HepG2 (cell line): ENCODE results near the gene ARHGEF38. TPM values are rescaled to one million over a fixed set of nuclear protein-coding genes. Genes with fewer than 3 reads are reported as not detected.

Source experiments
- ATAC-seq: fragments of 200-7000 bp; cut with Tn5 transposase; 3 replicates; pipeline ENCODE4 v1.9.1; 2020; ENCODE audit warnings: mild to moderate bottlenecking, moderate library complexity
- BruUV-seq: library from RNA; stranded (reverse); fragments of 400-500 nt; replicated peaks from 2 replicates; lab custom pipeline; 2021; lab: Mats Ljungman, UMichigan
- CTCF ChIA-PET: fragments of 300-600 bp; formaldehyde crosslinking; extraction: SDS; loops from one replicate; lab custom pipeline; 2021; ENCODE audit warnings: low total read pairs, inconsistent platforms, low intra/inter-chr PET ratio; lab: Yijun Ruan, JAX
- POLR2A ChIA-PET: fragments of 350-600 bp; sonication (Branson Sonifier 250); formaldehyde crosslinking; loops from one replicate; lab custom pipeline; 2020; ENCODE audit warnings: antibody characterized with exemption, inconsistent platforms; lab: Yijun Ruan, JAX
- DNase-seq: peaks from one replicate; pipeline ENCODE4 v3.0.0-alpha.2; 2015; ENCODE audit warnings: low spot score
- FAIRE-seq: peaks from 3 replicates; lab custom pipeline; 2011; peaks lifted over from hg19 to GRCh38; lab: Jason Lieb, UNC
- H2AFZ ChIP-seq: one replicate; pipeline ENCODE4 v1.6.1; 2011; ENCODE audit warnings: low read length, inconsistent platforms
- H3K27ac ChIP-seq: fragments of 300-600 bp; 3 replicates; pipeline ENCODE4 v1.8.0; 2011; ENCODE audit warnings: mixed run types, mild to moderate bottlenecking, mixed read lengths, low read length, inconsistent platforms; ENCODE audit not compliant: insufficient read depth; ENCODE audit errors: extremely low read length
- H3K27me3 ChIP-seq, 2 experiments: fragments of 200-600 bp in 1 of 2; 2 replicates in 1 of 2; 3 replicates in 1 of 2; pipeline versions ENCODE4 v1.6.0 to v1.8.0; 2011; ENCODE audit warnings: low read length in 2 of 2, mild to moderate bottlenecking in 2 of 2, moderate library complexity in 2 of 2, inconsistent platforms in 1 of 2; ENCODE audit not compliant: insufficient read depth in 2 of 2, control insufficient read depth in 1 of 2
- H3K36me3 ChIP-seq, 2 experiments: fragments of 200-600 bp in 1 of 2; replicated peaks in 1 of 2; 2 replicates in 1 of 2; 3 replicates in 1 of 2; pipeline versions ENCODE4 v1.5.1 to v1.8.0; 2011; ENCODE audit warnings: low read length in 2 of 2, inconsistent platforms in 1 of 2; ENCODE audit not compliant: insufficient read depth in 2 of 2, control insufficient read depth in 1 of 2
- H3K4me1 ChIP-seq: 2 replicates; pipeline ENCODE4 v1.5.1; 2012; ENCODE audit warnings: low read length, inconsistent platforms; ENCODE audit not compliant: insufficient read depth
- H3K4me2 ChIP-seq: 2 replicates; pipeline ENCODE4 v1.6.0; 2011; ENCODE audit warnings: low read depth, low read length, inconsistent platforms
- H3K4me3 ChIP-seq, 3 experiments: fragments of 200-600 bp in 1 of 3; sonication (generic), shearing (Covaris generic) in 1 of 3; replicated peaks in 1 of 3; 2 replicates each; pipeline ENCODE4 v1.5.1; 2011 to 2016; ENCODE audit warnings: low read length in 3 of 3, inconsistent platforms in 2 of 3, low read depth in 2 of 3, mild to moderate bottlenecking in 2 of 3, control low read depth in 1 of 3, mixed read lengths in 1 of 3; ENCODE audit not compliant: insufficient read depth in 1 of 3
- H3K79me2 ChIP-seq: one replicate; pipeline ENCODE4 v1.6.1; 2011; ENCODE audit warnings: low read length, inconsistent platforms; ENCODE audit not compliant: insufficient read depth
- H3K9ac ChIP-seq: 2 replicates; pipeline ENCODE4 v1.6.0; 2011; ENCODE audit warnings: mild to moderate bottlenecking, low read depth, low read length, inconsistent platforms; ENCODE audit not compliant: insufficient read depth
- H3K9me3 ChIP-seq: 2 replicates; pipeline ENCODE4 v1.5.1; 2012; ENCODE audit warnings: mild to moderate bottlenecking, low read length
- H4K20me1 ChIP-seq: 2 replicates; pipeline ENCODE4 v1.6.0; 2011; ENCODE audit warnings: inconsistent platforms, mild to moderate bottlenecking, low read length, moderate library complexity; ENCODE audit not compliant: insufficient read depth
- CBFB ChIP-seq: sonication (generic); formaldehyde crosslinking; IDR thresholded peaks from 2 replicates; pipeline ENCODE4 v1.4.0; 2020; ENCODE audit warnings: missing genetic modification reagents
- GATAD1 ChIP-seq: IDR thresholded peaks from 2 replicates; pipeline ENCODE4 v1.6.1; 2016; ENCODE audit warnings: missing genetic modification reagents, missing compliant biosample characterization
- JDP2 ChIP-seq: sonication (generic); formaldehyde crosslinking; IDR thresholded peaks from 2 replicates; pipeline ENCODE4 v1.8.1; 2022; ENCODE audit warnings: missing genetic modification reagents, borderline replicate concordance
- LRRFIP1 ChIP-seq: sonication (generic); formaldehyde crosslinking; conservative IDR thresholded peaks from 2 replicates; pipeline ENCODE4 v1.4.0; 2020; ENCODE audit warnings: missing genetic modification reagents
- PPARG ChIP-seq: conservative IDR thresholded peaks from 2 replicates; pipeline ENCODE4 v1.6.1; 2016; ENCODE audit warnings: missing biosample characterization, missing genetic modification reagents
- SETDB1 ChIP-seq: sonication (generic); formaldehyde crosslinking; IDR thresholded peaks from 2 replicates; pipeline ENCODE4 v1.5.1; 2020; ENCODE audit warnings: missing genetic modification reagents, mild to moderate bottlenecking, borderline replicate concordance
- ZFP36L1 ChIP-seq: sonication (generic); formaldehyde crosslinking; IDR thresholded peaks from 2 replicates; pipeline ENCODE4 v1.8.0; 2022; ENCODE audit warnings: mild to moderate bottlenecking, missing genetic modification reagents, moderate library complexity
- ZNF331 ChIP-seq: sonication (generic); formaldehyde crosslinking; IDR thresholded peaks from 2 replicates; pipeline ENCODE4 v1.4.0; 2020; ENCODE audit warnings: missing genetic modification reagents
- ZNF501 ChIP-seq: sonication (generic); formaldehyde crosslinking; IDR thresholded peaks from 2 replicates; pipeline ENCODE4 v1.5.1; 2020; ENCODE audit warnings: mild to moderate bottlenecking, moderate library complexity, missing genetic modification reagents
- ZNF547 ChIP-seq: sonication (generic); formaldehyde crosslinking; IDR thresholded peaks from 2 replicates; pipeline ENCODE4 v1.5.1; 2020; ENCODE audit warnings: mild to moderate bottlenecking, missing genetic modification reagents
- ZNF597 ChIP-seq: sonication (generic); formaldehyde crosslinking; IDR thresholded peaks from 2 replicates; pipeline ENCODE4 v1.5.0; 2020; ENCODE audit warnings: missing genetic modification reagents
- ZNF616 ChIP-seq: sonication (generic); formaldehyde crosslinking; IDR thresholded peaks from 2 replicates; pipeline ENCODE4 v1.5.0; 2020; ENCODE audit warnings: low read depth, mild to moderate bottlenecking, missing genetic modification reagents
- WGBS: methylation state at CpG from one replicate; pipeline ENCODE4 v1.1.6; 2017; ENCODE audit warnings: low lambda C conversion rate; 5-methylcytosine and 5-hydroxymethylcytosine counted together
- in situ Hi-C: cut with HindIII; loops from 2 replicates; pipeline ENCODE4 v1.10.0; 2017; ENCODE audit warnings: low pct_unique_long_range_greater_than_20kb; ENCODE audit not compliant: extremely low pct_ligation_motif_present
- intact Hi-C: fragments of 100-400 bp; cut with micrococcal nuclease; formaldehyde crosslinking; loops from one replicate; pipeline ENCODE4 v1.10.0; 2022; ENCODE audit not compliant: unreplicated experiment
- polyA plus RNA-seq, 8 experiments: library from polyadenylated mRNA; depleted of rRNA in 3 of 8; stranded (reverse) in 7 of 8; unstranded in 1 of 8; fragments of >200 nt; fragmentation: Illumina TruSeq in 4 of 8; extraction: Trizol in 4 of 8; gene quantifications; 2 replicates each; pipeline versions ENCODE4 v1.2.1 to v1.2.3, GENCODE V29; 2011 to 2016; ENCODE audit warnings: low read depth in 4 of 8, missing spikeins in 1 of 8, mixed read lengths in 1 of 8; ENCODE audit not compliant: insufficient read depth in 1 of 8
- total RNA-seq, 5 experiments: library from RNA; depleted of rRNA; stranded (reverse); fragments of >200 nt; fragmentation: Illumina TruSeq; extraction: Trizol; gene quantifications; 2 replicates each; pipeline ENCODE4 v1.2.3, GENCODE V29; 2016; ENCODE audit warnings: low read depth in 1 of 5

The ARHGEF38 gene
- total and polyA plus RNA-seq, 2 of the 13 experiments (the other 11 are each of a cell fraction or from before 2014, with no cell fraction given): not detected

GRCh38 chr4:105544520-105545286 is 7.7 kb upstream of the ARHGEF38 start:
- no peak for DNase-seq
- 6% methylated on average over 1 of the region's 1 CpG for WGBS
- H3K36me3 ChIP-seq: no peaks in the 10 kb centered on the region
- no peak for ATAC-seq
- BruUV-seq: no TSS peak
- no peak for TF ChIP-seq CBFB
- no peak for TF ChIP-seq GATAD1 (CRISPR knock-in tag)
- TF ChIP-seq PPARG: no peak
- no peak for TF ChIP-seq LRRFIP1 (CRISPR knock-in tag)
- TF ChIP-seq ZNF501 (CRISPR knock-in tag): no peak
- TF ChIP-seq ZNF616 (CRISPR knock-in tag): no peak
- TF ChIP-seq ZNF597: no peak
- TF ChIP-seq JDP2 (CRISPR knock-in tag): no peak
- no peak for TF ChIP-seq ZNF547
- TF ChIP-seq SETDB1: no peak
- no peak for TF ChIP-seq ZNF331 (CRISPR knock-in tag)
- TF ChIP-seq ZFP36L1 (CRISPR knock-in tag): no peak
- TF ChIP-seq, all 625 proteins: peak for 0
- Histone ChIP-seq H3K4me1 (no peaks in the 10 kb centered on the region), H2AFZ (no peak overlapping the region), H4K20me1 (no peaks in the 10 kb centered on the region), H3K79me2 (no peaks in the 10 kb centered on the region), H3K27me3 (no peaks in the 10 kb centered on the region), H3K4me2 (no peak overlapping the region), H3K9me3 (no peaks in the 10 kb centered on the region), H3K27ac (no peak overlapping the region), H3K4me3 (no peak overlapping the region), H3K9ac (no peak overlapping the region)
- in situ Hi-C loops (no loop called here), intact Hi-C loops (no loop called here)
- POLR2A ChIA-PET: no interaction called here
- no peak for FAIRE-seq
- CTCF ChIA-PET: no interaction called here
